Measurements from ENCODE around the gene BACH1. TPM values are rescaled to one million over a fixed set of nuclear protein-coding genes. Genes with fewer than 3 reads are reported as not detected.

The BACH1 gene
- polyA plus RNA-seq, 1 of the 3 experiments (the other 2 are of a cell fraction), result 18.1 TPM

- TF ChIP-seq IRF3 (IDR thresholded peaks at IDR 0.05; ENCODE audit: low read depth, low read length) (no peak), MEF2A (IDR thresholded peaks at IDR 0.05; ENCODE audit: borderline replicate concordance, low read depth) (no peak), CHD2 (IDR thresholded peaks at IDR 0.05; ENCODE audit: low read length, partially characterized antibody) (no peak), JUND (IDR thresholded peaks at IDR 0.05) (no peak), ELF1 (IDR thresholded peaks at IDR 0.05) (no peak)
Observed at GRCh38 chr21:29389136-29389535, 90.4 kb downstream of the BACH1 start (continued).

- TF ChIP-seq FOXJ3 (CRISPR knock-in tag; IDR thresholded peaks at IDR 0.05) (no peak), GABPA (IDR thresholded peaks at IDR 0.05; ENCODE audit: low read depth) (no peak), MXI1 (IDR thresholded peaks at IDR 0.05; ENCODE audit: low read depth, low read length) (no peak), REST (IDR thresholded peaks at IDR 0.05; ENCODE audit: low read depth, low read length) (no peak), RFX5 (IDR thresholded peaks at IDR 0.05; ENCODE audit: low read length) (no peak), MAX (IDR thresholded peaks at IDR 0.05; ENCODE audit: low read depth) (no peak), RXRA (IDR thresholded peaks at IDR 0.05; ENCODE audit: borderline replicate concordance, low read depth) (no peak), YY1 (IDR thresholded peaks at IDR 0.05; ENCODE audit: low read depth) (no peak), ZBTB33 (IDR thresholded peaks at IDR 0.05; ENCODE audit: borderline replicate concordance, low read depth) (no peak), TCF12 (IDR thresholded peaks at IDR 0.05) (no peak), GATA2 (CRISPR knock-in tag; IDR thresholded peaks at IDR 0.05) (no peak), CTCF (IDR thresholded peaks at IDR 0.05) (no peak), PBX3 (IDR thresholded peaks at IDR 0.05) (no peak), RCOR1 (IDR thresholded peaks at IDR 0.05; ENCODE audit: low read length) (no peak), SMC3 (IDR thresholded peaks at IDR 0.05; ENCODE audit: low read depth, low read length) (no peak), SIN3A (IDR thresholded peaks at IDR 0.05; ENCODE audit: borderline replicate concordance, low read depth, low read length) (no peak), EP300 (IDR thresholded peaks at IDR 0.05; ENCODE audit: borderline replicate concordance in 1 of 2, low read depth in 1 of 2, low read length in 1 of 2) (no peak), CHD2 (IDR thresholded peaks at IDR 0.05; ENCODE audit: low read length, partially characterized antibody) (no peak), POLR2AphosphoS5 (IDR thresholded peaks at IDR 0.05; ENCODE audit: low read depth, low read length) (no peak), FOXM1 (IDR thresholded peaks at IDR 0.05; ENCODE audit: low read depth) (no peak)
- Histone ChIP-seq H3F3A (replicated peaks; ENCODE audit: insufficient read depth) (no peaks in the 10 kb centered on the region), H3K9me2 (no peaks in the 10 kb centered on the region), H3K4me1 (ENCODE audit: control insufficient read depth in 1 of 2, insufficient read depth in 2 of 2, low read depth in 1 of 2, low read length in 1 of 2) (no peaks in the 10 kb centered on the region; a peak in 1 of 4 replicates), H3K9me3 (0 out of 2 replicates have a peak, but pooled peaks cover 5% of the 10 kb centered on the region), H2AFZ (ENCODE audit: low read depth) (no peak overlapping the region), H3K9ac (no peak overlapping the region), H3K27ac (ENCODE audit: low read depth in 2 of 2, low read length in 1 of 2) (no peak overlapping the region), H4K20me1 (ENCODE audit: insufficient read depth) (no peaks in the 10 kb centered on the region), H3K79me2 (ENCODE audit: insufficient read depth) (no peaks in the 10 kb centered on the region), H3K4me3 (ENCODE audit: low read depth in 2 of 2, low read length in 1 of 2) (no peak overlapping the region), H3K4me2 (no peak overlapping the region), H3K36me3 (replicated peaks in 1 of 2; ENCODE audit: control insufficient read depth in 1 of 2, insufficient read depth in 2 of 2, low read length in 1 of 2) (peaks cover 0 to 9% of the 10 kb centered on the region in 2 experiments), H3K27me3 (ENCODE audit: insufficient read depth) (no peaks in the 10 kb centered on the region)
- WGBS (ENCODE audit: low lambda C conversion rate), result 90% methylated on average over 2 of the region's 2 CpGs
- ChIA-PET POLR2A (no interaction called here), CTCF (no interaction called here)
- DNase-seq, result no peak
Observed at GRCh38 chr21:29390778-29391177, 92.1 kb downstream of the BACH1 start.
